Heart left ventricle (tissue), 13 donors: ENCODE results near the gene KLHL10.

Experiments used
- POLR2A ChIP-seq, 2 donors: fragments of 450-650 bp; IDR thresholded peaks; one replicate each; pipeline ENCODE4 v1.6.1; 2017; ENCODE audit warnings: antibody characterized with exemption in 2 of 2, mild to moderate bottlenecking in 2 of 2, moderate library complexity in 2 of 2
- TF ChIP-seq, protein P1 (sequence below), 12 donors: fragments of 200-600 bp; sonication (generic) in 4 of 12; IDR thresholded peaks; one replicate each; pipeline versions ENCODE4 v1.5.0 to v1.8.0; 2018 to 2022; ENCODE audit warnings: antibody characterized with exemption in 12 of 12, mild to moderate bottlenecking in 5 of 12
- donor health status: ischemic (EF 13 %, LVEDD 7.1; RV severe dilation, severe dysfunction).
- donor health status: DM: no; HTN: yes; CAD: no.
- donor health status: DM: no; HTN: no; CAD: no.
- donor health status: ischemic (EF 25% LVEDD 6.9; RV normal size, moderate dysfunction).
- donor health status: ischemic (EF 25% LVEDD 5.7; RV mildly dilated, moderate dysfunction).
- donor health status: ischemic (EF 35%, LVEDD 5.7; RV mildly dilated, moderate dysfunction).
- donor health status: nonischemic (EF 11% LVEDD 7.7; RV severe dilation, severe dysfunction).
- donor health status: DM: yes; HTN: yes; CAD: no.
- donor health status: PGD.
- donor health status: ischemic (EF 29% LVEDD 5.4; RV normal size, mild dysfunction).
- donor health status: nonischemic (EF 23%, LVEDD 6.1; RV moderate dilation, normal function).

- no peak for TF ChIP-seq POLR2A (IDR thresholded peaks at IDR 0.05)
- TF ChIP-seq, protein P1, sequence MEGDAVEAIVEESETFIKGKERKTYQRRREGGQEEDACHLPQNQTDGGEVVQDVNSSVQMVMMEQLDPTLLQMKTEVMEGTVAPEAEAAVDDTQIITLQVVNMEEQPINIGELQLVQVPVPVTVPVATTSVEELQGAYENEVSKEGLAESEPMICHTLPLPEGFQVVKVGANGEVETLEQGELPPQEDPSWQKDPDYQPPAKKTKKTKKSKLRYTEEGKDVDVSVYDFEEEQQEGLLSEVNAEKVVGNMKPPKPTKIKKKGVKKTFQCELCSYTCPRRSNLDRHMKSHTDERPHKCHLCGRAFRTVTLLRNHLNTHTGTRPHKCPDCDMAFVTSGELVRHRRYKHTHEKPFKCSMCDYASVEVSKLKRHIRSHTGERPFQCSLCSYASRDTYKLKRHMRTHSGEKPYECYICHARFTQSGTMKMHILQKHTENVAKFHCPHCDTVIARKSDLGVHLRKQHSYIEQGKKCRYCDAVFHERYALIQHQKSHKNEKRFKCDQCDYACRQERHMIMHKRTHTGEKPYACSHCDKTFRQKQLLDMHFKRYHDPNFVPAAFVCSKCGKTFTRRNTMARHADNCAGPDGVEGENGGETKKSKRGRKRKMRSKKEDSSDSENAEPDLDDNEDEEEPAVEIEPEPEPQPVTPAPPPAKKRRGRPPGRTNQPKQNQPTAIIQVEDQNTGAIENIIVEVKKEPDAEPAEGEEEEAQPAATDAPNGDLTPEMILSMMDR (IDR thresholded peaks at IDR 0.05), result no peak
Measured at GRCh38 chr17:41836550-41837196, 952 bp upstream of the KLHL10 start.
